ENCODE results near the gene MAMSTR.
A peak's percentile ranks its signal among the peaks of the same experiment; 100 is the strongest.

Gene MAMSTR

DNA sequence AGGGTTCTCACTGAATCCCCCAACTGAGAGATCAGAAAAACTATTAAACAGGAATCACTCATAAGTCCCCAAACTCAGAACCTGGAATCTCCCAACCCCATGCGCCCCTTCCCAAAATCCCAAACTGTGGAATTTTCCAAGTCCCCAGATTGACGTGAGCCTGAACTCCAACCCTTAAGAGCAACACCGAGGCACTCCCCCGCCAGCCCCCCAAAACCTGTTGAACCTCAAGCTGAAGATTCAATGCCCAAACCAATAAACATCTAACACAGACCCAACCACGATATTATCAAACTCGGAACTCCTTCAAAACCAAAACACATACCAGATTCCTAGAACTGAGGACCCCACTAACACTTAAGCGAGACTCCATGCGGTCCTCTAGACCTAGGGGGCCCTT is 26.6 kb upstream of the MAMSTR start:
- DNase-seq, result no peak

DNA sequence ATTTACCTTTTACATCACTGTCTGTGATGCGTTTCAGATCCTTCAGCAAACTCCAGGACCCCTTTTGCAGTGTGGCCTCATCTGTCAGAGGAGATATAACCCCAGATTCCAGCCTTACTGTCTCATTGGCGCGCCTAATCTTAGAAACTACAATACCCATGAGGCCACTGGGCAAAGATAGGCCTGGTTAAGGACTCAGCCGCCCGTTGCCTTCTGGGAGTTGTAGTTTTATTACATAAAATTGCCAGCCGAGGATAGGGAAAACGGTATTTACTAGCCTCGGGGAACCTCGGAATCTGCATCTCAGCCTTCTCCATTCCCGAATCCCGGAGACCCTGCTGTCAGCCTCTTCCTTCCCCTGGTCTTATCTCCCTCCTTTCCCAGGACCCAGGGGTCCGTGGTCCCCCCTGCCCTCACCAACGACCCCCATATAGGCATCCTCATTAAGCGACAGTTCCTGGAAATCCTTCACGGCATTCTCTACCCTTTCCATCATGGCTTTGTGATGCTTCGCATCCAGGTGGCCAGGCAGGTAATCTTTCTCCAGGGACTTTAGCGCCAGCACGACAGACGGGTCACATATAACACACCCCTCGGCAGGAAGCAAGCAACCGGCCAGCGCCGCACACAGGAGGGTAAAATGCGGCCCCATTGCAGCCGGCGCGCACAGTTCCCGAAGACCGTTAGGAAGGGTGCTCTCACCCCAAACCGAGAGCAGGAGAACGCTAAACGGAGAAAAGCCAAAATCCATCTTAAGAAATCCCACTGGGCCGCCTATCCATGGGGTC is 25.9 kb upstream of the MAMSTR start:
- peak; percentile 48 for DNase-seq

DNA sequence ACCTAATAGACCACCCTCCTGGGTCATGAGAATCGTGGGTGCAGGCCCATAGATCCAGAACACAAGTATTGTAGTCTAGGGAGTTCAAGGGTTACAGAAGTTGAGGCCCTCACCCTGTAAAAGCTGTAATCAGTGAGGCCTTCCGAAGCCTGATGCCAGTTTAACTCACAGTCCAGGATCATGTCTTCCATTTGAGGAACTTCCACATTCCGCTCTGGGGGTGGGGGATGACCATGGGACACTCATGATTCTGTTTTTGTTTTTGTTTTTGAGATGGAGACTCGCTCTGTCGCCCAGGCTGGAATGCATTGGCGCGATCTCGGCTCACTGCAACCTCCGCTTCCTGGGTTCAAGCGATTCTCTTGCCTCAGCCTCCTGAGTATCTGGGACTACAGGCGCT is 22.6 kb upstream of the MAMSTR start:
- no peak for DNase-seq

DNA sequence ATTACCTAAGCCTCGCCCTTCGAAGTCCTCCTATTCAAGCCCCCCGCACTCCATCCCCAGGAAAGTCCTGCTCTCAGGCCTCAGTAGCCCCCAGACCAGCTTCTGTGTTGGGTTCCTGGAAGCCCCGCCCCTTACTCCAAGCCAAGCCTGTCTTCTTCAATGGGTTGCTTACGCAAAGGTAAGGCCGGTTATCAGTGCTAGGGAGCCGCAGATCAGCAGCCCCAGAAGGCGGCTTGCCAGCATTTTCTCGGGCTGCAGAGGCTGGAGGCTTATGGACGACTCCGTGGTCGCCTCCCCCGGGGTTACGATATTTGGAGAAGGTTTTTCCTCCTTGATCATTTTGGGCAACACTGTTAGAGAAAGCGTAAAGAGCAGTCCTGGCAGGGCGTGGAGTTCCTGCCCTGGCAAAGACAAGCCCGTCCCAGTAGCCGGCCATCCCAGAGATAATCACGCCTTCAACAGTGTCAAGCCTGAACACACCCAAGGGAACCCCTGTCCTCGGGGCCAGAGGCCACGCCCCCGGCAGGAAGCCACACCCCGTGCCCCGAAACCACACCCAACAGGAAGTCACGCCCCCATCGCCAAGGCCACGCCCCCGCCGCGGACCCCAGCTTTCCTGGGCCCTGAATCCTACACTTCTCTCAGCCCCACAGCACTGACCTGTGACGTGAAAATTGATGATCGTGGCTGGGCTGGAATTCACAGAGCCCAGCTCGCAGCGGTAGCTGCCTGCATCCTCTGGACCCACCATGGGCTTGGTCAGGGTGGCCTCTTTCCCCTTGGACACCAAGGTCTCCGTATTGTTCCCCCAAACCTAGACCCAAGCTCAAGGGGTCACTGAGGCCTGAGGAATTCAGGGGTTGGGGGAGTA is 21.8 kb upstream of the MAMSTR start:
- no peak for DNase-seq

DNA sequence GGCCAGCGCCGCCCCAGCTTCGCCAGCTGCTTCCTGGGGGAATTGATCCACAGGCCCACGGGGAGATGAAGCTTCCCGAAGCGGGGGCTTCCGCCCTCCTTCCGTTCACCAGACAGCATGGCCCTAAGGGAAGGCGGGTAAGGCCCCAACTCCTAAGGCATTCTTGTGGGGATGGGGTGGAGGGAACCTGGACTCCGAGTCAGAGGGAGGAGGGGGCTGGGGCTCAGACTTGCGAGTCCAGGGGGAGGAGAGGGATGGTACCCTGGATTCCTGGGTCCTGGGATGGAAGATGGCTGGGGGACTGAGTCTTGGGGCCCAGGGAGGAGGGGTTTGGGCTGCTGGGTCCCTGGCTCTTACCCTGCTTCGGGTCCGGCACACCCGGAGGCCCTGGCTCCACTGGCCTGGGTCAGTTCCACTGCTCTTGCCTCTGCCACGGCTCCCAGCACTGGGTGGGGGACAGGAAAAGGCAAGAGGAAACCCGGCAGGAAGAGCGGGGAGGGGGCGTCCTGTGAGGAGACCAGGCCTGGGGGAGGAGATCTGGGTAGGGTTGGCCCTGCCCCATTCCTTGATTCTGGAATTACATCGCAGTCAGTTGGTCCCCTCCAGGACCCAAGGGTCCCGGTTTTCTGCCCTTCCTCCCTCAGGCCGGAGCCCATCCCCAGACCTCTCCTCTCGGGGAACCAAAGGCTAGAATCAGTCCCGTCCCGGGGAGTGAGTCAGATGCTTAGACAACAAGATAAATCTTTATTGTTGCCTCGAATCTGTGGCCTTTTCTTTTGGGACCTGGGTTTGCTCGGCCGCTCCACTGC is 20.8 kb upstream of the MAMSTR start, which contains the start of gene RASIP1:
Gene RASIP1 (minus strand): TSS at position 447 of the 809 bp plus-strand sequence. CDS start 328 bp downstream, at position 119.
- no peak for DNase-seq

DNA sequence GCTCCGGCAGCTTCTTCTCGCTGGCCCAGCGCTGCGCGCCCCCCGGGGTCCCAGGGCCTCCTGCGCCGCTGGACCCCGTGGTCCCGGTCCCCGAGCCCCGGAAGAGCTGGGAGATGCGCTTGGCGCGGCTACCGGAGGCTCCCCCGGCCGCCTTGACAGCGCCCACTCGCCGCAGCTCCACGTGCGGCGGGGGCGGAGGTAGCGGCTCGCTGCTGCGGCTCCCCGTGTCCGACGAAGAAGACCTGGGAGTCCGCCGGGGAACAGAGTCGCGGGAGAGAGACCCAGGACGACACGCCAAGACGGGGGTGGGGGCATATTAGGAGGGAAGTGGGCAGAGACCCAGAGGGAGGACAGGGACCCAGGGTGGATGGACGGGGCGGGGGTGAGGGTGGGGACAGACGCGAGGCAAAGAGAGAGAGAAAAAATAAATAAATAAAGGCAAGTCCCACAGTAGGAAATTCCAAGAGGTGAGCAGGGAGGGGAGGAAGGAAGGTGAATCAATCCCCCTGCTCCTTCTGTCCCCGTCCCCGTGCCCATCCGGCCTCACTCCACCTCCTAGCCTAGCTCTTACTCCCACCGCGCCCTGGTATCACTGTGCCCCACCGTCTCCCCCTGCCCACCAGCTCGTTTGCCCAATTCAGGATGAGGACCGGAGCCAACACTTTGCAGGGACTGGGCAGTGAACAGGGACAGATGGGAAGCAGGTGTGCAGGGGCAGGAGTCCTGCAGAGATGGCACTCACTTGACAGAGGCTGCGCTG is 20.1 kb upstream of the MAMSTR start:
- no peak for DNase-seq

DNA sequence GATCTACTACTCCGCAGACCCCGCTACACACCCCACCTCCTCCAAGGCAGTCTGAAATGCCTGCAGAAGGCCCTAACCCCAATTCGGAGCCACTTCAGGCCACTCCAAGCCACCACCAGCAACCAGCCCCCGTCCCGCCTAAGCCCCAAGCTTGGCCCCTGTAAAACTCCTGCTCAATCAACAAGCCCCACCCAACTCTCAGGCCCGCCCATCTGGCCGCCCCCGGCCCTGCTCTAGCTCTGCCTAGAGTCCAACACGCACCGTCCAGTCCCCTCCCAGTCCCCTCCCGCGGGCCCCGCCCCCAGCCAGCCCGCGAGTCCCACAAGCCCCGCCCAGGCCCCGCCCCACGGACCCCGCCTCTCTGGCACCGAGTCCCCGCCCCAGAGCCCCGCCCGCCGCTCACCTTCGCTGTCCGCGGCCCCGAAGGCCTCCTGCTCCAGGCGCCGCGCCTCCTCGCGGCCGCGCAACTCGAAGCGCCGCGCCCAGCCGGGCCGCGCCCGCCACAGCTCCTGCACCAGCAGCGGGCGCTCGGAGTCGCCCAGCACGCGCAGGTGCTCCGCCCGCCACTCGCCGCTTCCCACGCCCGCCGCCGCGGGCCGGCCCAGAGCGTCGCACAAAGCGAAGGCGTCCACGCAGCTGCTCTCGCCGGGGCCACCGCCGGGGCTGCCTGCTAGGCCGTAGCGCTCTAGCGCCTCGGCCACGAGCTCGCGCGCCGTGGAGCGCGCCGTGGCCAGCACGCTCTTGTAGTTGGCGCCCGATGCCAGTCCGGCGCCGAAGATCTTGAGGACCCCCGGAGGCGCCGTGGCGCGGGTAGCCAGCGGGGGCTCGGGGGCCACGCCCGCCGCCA is 19.3 kb upstream of the MAMSTR start:
- DNase-seq, result peak; percentile 94

DNA sequence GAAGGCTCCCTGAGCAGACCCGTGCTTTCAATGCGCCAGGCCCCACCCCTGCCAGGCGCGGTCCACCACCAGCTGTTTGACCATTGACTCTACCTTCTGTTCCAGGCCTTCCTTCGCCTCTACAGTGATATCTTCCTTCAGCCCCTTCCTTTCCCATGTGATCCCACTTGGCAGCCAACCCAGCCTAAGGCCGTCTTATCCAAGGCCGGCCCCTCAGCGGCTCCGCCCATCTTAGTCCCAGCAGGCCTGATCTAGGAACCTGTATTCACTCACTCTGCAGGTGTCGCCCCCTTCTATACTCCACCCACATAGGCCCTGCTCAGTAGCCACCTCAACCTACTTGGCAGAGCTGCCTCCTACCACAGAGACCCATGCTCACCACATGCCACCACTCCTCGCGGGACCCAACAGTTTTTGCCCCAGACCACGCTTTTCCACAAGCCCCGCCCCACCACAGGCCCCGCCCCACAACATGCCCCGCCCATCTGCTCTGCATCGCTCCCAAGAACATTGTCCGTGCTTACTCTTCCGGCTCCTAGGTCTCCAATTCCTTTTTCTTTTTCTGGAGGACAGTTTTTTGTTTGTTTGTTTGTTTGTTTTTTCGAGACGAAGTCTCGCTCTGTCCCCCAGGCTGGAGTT is 18.0 kb upstream of the MAMSTR start:
- DNase-seq, result no peak

DNA sequence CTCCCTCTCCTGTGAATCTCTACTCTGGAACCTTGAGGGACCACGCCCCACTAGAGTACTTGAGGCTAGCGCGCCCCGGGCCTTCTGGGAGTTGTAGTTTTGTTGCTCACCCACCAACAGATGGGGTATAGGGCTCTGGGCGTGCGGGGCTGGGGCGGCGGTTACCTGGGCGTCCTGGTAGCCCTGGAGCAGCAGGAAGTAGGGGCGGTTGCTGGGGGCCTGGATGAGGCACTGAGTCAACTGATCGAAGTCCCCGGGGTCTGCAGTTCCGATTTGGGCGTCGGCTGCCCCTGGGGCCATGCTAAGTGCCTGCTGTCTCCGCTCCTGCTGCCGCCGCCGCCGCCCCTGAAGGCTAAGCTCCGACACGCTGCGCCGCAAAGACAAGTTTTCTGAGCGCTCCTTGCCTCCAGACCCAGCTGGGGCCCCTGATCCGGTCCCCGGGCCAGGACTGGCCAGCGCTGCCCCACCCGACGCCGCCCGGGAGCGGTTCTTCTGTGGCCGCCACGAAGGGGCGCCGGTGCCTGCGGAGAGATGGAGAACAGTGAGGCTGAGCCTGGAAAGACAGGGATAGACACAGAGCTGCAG is 15.6 kb upstream of the MAMSTR start:
- DNase-seq, result no peak

DNA sequence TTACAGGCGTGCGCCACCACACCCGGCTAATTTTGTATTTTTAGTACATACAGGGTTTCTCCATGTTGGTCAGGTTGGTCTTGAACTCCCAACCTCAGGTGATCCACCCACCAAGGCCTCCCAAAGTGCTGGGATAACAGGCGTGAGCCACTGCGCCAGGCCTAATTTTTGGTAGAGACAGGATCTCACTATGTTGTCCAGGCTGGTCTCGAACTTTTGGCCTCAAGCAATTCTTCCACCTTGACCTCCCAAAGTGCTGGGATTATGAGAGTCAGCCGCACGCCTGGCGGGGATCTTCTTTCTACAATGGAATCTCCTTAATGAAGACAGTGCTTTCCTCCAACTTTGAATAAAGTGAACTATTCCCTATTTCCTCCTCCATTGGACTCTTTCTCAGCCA is 15.1 kb upstream of the MAMSTR start:
- no peak for DNase-seq

DNA sequence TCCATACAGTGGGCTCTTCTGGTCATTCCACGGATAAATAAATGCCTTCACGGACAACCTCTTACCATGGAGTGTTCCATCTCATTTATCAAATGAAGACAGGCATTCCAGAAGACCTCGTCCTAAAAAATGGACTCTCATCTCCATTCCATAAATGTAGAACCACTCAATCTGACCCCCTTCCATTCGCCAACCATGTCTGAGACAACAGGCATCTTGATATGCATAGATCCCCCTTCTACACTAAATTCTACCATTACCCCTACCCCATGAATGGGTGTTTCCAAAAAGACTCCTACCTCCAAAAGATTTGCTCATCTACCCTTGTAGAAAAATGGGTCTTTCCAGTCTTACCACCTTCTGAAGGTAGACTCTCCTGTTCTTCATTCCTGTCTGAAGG is 11.9 kb upstream of the MAMSTR start:
- DNase-seq, result no peak

DNA sequence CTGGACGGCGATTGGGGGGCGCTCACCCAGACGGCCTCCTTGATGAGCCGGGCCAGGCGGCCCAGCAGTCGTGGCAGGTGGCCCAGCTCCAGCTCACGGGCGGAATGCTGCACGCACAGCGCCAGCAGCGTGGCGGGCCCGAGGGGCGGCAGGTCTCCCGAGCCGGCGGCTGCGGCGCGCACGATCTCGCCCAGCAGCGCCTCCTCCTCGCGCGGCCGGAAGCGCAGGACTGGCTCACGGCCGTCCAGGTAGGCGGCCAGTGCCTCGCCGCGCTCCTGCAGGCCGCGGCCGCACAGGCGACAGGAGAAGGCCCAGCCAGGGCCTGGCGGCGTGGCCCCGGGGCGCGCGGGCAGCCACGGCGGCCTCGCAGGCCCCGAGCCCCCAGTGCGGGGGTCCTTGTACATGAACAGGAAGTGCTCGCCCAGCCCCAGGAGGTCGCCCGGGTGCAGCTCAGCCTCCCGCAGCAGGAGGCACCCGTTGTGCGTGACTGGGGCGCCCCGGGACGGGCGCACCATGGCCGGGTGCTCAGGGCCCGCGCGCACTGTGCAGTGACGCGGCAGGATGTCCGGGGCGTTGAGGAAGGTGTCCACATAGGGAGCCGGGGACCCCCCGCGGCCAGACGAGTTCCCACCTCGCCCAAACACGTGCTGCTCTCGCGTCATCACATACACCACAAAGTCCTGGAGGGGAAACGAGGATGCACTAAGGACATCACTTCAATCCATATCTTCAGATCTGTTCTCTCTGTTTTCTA is 9.6 kb upstream of the MAMSTR start:
- no peak for DNase-seq

DNA sequence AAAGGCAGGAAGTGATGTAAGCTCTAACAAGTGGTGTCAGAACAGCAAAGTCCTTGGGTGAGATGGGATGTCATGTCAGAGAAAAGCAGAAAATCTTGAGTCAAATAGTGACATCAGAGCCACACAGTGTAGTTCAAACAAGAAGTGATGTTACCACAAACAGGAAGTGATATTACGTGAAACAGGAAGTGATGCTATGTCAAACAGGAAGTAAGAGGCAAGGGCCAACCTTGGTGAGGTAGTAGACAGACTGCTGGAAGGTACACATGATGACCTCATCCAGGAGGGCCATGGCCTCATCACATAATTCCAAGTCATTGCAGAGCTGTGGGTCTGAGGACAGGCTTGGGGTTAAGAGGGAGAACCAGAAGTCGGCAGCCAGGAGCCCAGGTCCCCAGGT is 7.0 kb upstream of the MAMSTR start:
- DNase-seq, result no peak

DNA sequence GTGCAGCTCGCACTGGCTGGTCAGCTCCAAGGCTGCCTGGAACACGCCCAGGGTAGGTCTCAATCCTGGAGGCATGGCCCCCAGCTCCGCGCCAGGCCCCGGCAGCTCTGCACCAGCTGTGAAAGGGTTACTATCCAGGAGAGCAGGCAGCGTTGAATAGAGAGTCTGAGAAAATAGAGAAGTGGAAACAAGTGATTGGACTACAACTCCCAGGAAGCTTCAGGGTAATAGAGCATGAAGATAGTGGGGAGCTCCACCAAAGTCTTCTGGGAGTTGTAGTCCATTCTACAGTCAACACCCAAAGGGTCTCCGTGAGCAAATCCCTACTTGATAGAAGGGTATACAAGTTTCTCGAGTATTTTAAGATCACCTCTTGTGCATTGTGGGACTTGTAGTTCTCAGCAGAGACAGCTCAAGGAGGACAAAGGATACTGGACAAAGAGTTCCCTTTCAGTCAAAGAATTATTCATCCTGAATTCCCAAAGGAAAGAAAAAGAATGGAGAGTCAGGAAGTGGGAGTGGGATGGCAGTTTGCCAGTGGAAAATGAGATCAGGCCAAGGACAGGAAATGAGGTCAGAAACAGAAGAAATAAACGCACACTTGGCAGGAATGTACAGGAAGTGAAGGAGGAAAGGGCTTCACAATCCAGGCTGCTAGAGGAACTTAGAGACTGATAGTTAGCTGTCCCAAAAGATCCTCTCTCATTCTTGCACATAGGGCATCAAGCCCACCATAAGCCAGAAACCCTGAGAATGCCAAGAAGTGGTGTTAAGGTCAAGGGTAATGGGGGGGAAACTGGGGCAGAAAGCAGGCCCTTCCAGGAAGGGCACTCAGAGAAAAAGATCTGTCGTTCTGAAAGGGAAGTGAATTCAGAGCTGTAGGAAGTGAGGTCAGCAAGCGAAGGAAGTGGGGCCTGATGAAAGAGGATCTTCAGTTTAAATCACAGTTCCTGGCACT is 5.5 kb upstream of the MAMSTR start:
- no peak for DNase-seq

DNA sequence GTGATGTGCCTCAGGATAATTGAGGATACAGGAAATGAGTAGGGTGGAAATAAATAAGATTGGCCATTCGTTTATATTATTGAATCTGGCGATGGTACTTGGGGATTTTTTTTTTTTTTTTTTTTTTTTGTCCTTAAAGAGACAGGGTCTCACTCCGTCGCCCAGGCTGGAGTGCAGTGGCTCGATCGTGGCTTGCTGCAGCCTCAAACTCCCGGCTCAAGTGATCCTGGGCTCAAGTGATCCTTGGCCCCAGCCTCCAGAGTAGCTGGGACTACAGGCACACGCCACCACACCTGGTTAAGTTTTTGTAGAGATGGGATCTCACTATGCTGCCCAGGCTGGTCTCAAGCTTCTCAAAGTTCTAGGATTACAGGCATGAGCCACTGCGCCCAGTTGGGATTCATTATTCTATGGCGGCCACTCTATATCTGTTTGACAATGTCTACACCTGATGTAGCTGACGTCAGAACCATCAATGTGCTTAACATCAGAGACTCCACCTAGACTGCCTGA is 2.7 kb upstream of the MAMSTR start:
- no peak for DNase-seq

DNA sequence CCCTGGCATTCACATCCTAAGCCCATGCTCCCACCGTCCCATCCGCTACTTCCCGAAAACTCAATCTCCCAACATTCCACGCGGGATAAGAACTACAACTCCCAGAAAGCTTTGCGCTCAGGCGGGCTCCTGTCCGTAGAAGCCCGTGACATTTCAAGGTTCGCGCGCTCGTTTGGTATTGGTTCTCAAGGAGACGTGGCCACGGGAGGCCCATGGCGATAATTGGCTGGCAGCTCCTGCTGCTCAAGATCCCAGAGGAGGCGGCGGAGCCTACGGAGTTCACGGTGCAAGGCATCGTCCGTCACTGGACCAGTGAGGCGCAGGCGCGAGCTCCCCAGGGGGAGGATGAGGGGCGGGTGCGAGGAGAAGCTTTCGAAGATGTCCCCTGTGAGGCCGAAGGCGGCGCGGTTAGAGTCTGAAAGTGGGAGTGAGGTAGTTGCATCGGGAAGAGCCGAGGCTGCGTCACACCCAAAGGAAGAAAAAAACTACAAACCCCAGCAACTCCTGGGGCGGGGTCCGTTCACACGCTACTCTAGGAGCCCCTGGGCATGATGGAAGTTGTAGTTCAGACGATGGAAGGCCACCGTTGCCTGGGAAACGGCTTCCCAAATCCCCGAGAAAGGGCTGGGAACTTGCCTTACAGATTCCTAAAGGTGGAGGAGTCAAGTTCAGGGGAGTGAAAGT is 1.2 kb upstream of the MAMSTR start:
- DNase-seq, result peak; percentile 87

DNA sequence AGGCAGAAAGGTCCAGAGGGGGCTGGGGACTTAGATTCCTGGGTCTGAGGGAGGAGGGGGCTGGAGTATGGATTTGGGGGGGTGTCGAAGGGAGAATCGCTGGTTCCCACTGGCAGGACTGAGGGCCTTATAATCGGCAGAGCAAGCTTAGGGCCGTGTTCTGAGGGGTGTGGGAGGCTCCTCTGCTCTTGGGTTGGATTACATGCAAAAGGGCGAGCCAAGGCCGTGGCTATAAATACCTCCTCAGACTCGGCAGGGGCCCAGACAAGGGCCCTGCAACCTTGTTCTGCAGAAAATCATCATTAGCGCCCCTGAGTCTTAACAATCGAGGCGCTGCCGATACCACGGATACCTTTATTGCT is 707 bp upstream of the MAMSTR start:
- no peak for DNase-seq

DNA sequence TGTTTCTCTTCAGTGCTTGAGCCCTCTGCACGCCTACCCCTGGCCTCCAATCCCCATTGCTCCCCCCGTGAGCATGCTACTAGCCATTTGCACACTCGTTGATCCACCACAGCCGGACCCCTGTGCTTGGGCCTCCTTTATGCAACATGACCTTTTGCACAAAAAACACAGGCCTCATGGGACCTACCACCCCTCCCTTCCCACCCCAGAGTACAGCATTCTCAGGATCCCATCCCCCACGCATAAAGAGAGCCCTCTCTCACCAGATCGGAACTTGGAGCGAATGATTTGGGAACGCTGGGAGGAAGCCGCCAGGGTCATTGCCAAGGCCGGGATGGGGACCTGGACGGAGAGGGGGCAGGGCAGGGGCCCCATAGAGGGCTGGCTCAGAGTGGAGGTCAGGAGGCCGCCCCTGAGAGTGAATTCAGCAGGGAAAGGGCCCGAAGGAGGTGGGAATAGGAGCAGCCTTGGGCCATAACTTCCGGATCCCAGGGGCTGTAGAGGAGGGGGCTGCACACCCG is 754 bp downstream of the MAMSTR start:
- no peak for DNase-seq
